ENCODE results near the gene CAP2.

- TF ChIP-seq CTCF (IDR thresholded peaks at IDR 0.05) (no peak), EP300 (IDR thresholded peaks at IDR 0.05) (no peak)
Observed at GRCh38 chr6:17482711-17483110, 89.3 kb downstream of the CAP2 start.
